Omental fat pad (tissue), 4 donors: Measurements from ENCODE around the gene NPTXR. TPM values are rescaled to one million over a fixed set of nuclear protein-coding genes. Genes with fewer than 3 reads are reported as not detected.

ENCODE experiments used
- ATAC-seq: fragments of 150-250 bp; one replicate; pipeline ENCODE4 v1.9.1; 2016; ENCODE audit warnings: mild to moderate bottlenecking, moderate library complexity; ENCODE audit not compliant: low FRiP score
- DNase-seq: peaks from one replicate; pipeline ENCODE4 v3.0.0-alpha.2; 2019; ENCODE audit warnings: low spot score
- CTCF ChIP-seq, 3 donors: fragments of 450-650 bp; IDR thresholded peaks; one replicate each; pipeline ENCODE4 v1.5.1; 2016 to 2017; ENCODE audit warnings: antibody characterized with exemption in 3 of 3, mild to moderate bottlenecking in 3 of 3, moderate library complexity in 2 of 3
- total RNA-seq, 4 donors: library from RNA; depleted of rRNA; stranded (reverse); fragments of >200 nt; gene quantifications; one replicate each; pipeline ENCODE4 v1.1.0, GENCODE V29; 2016

NPTXR gene
- total RNA-seq, 4 donors from 2014 or later, result 2.4 to 3.8 (median 3.0) TPM

DNA sequence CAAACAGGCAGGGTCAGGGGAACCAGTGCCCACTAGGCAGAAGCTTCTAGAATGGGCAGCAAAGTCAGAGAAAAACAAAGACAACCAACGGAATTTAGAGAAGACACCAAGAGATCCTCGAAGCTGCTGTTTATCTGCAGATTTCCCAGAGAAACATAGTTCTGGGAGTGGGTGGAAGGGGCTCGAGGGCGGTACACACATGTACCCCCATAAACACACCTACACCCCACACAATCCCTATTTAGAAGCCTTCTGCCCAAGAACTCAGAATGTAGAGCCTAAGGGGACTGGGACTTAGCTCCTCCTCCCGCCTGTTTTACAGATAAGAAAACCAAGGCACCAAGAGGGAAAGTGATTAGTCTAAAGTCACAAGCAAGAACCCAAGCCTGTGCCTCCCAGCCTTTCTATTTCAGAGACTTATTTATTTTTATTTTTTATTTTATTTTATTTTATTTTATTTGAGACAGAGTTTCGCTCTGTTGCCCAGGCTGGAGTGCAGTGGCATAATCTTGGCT, 6.4 kb downstream of the NPTXR start:
- no peak for ATAC-seq
- no peak for TF ChIP-seq CTCF (IDR thresholded peaks at IDR 0.05)
- no peak for DNase-seq

DNA sequence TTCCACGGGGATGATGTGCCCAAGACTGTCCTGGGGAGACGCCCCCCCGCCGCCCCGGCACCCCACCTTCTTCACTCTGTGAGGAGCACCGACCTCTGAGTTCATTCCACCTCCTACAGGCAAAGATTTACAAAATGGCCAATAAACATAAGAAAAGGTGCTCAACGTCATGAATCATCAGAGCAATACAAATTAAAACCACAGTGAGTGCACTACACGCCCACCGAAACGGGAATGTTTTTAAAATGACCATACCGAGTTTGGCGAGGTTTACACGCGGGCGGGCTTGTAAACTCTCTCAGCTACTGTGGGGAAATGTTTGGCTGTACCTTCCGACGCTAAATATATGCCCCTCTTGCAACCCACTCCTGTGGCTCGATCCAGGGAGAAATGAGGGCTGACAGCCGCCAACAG, 7.9 kb downstream of the NPTXR start:
- no peak for ATAC-seq
- DNase-seq, result no peak
- no peak for TF ChIP-seq CTCF (IDR thresholded peaks at IDR 0.05)

DNA sequence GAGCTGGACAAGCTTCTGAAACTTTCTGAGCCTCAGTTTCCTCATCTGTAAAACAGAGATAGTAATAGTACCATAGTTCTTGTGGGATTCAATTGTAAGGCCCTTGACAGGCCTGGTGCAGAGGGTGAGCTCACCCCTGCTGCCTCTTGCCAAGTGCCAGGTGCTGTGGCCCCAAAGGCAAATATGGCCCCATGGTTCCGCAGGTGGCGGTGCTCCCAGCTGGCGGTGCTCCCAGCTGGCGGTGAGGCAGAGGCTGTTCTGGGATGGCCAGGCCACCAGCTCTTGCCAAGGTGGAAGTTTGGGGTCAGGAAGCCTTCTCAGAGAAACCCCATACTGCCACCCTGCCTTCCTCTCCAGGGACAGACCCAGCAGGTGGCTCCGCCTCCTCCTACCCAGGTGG, 8.8 kb downstream of the NPTXR start:
- no peak for ATAC-seq
- TF ChIP-seq CTCF (IDR thresholded peaks at IDR 0.05), result no peak
- DNase-seq, result no peak

DNA sequence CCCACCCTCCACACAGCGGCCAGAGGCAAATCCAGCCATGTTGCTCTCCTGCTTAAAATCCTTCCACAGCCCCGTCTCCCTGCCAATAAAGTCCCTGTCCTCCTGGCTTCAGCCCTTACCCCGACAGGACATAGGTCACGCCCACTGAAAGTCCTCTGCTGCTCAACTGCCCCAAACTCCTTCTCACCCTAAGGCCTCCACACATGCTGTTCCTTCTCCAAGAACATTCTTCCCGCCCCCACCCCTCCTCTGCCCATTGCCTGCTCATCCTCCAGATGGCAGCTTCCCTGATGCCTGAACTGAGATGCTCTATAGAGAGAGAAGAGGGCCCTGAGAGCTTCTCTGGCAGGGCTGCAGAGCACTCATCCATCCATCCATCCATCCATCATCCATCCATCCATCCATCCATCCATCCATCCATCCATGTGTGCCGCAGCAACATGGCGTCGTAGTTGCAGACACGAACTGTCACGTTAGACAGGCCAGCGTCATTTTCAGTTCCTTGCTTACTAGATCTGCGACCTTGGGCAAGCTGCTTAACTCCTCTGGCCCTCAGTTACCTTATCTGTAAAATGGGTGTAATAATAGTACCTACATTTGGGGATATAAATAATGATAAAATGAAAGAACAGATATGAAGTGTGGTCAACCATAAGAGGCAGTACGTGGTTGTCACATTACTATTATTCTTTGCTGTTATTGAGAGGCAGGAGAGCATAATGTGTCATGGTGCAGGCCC, 9.4 kb downstream of the NPTXR start:
- no peak for DNase-seq
- no peak for TF ChIP-seq CTCF (IDR thresholded peaks at IDR 0.05)
- no peak for ATAC-seq

DNA sequence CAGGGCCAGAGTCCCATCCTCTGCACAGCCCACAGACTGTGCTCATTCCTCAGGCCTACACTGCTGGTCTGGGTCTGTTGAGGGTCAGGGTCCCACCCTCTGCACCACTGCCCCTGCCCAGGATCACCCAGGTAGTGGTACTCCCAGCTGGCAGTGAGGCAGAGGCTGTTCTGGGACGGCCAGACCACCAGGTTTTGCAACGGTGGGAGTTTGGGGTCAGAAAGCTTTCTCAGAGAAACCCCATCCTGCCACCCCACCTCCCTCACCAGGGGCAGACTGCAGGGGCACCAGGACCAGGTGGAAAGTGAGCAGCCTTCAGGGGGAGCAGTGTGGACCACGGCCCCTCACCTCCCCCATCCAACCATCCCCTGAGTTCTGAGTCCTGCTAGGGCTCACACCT, 10.8 kb downstream of the NPTXR start:
- TF ChIP-seq CTCF (IDR thresholded peaks at IDR 0.05), result no peak
- DNase-seq (no peak), ATAC-seq (no peak)

- no peak for DNase-seq
Observed at GRCh38 chr22:38832005-38832978, 11.5 kb downstream of the NPTXR start.

More at GRCh38 chr22:38832005-38832978, 11.5 kb downstream of the NPTXR start:
- TF ChIP-seq CTCF (IDR thresholded peaks at IDR 0.05), result no peak
- no peak for ATAC-seq
